B cell (primary cell): ENCODE measurements around the gene HTN3. TPM values are rescaled to one million over a fixed set of nuclear protein-coding genes. Genes with fewer than 3 reads are reported as not detected.

Experiments used
- ATAC-seq: fragments of 200-7000 bp; cut with Tn5 transposase; one replicate; pipeline ENCODE4 v1.10.0; 2021; ENCODE audit warnings: low read depth, mild to moderate bottlenecking, moderate number of reproducible peaks, moderate library complexity
- CTCF ChIA-PET: fragments of 350-600 bp; sonication (Branson Sonifier 250); formaldehyde crosslinking; loops from one replicate; lab custom pipeline; 2021; ENCODE audit warnings: antibody characterized with exemption, inconsistent platforms; lab: Charles Lee
- POLR2A ChIA-PET: fragments of 350-600 bp; sonication (Branson Sonifier 250); formaldehyde crosslinking; loops from one replicate; lab custom pipeline; 2021; ENCODE audit warnings: antibody characterized with exemption; lab: Charles Lee
- DNase-seq: peaks from one replicate; pipeline ENCODE4 v3.0.0; 2013
- H2AFZ ChIP-seq: 2 replicates; pipeline ENCODE4 v1.6.1; 2012; ENCODE audit warnings: mild to moderate bottlenecking, low read depth, low read length; ENCODE audit not compliant: insufficient read depth, poor library complexity, severe bottlenecking
- H3K27ac ChIP-seq, 2 donors: 1 replicate in 1 of 2; 2 replicates in 1 of 2; pipeline ENCODE4 v1.5.1; 2012 to 2013; ENCODE audit warnings: low read length in 2 of 2, mild to moderate bottlenecking in 2 of 2, moderate library complexity in 1 of 2
- H3K27me3 ChIP-seq, 4 experiments: fragments of 200-600 bp in 1 of 4; sonication (generic) in 1 of 4; replicated peaks in 1 of 4; 1 replicate in 2 of 4; 2 replicates in 2 of 4; pipeline versions ENCODE4 v1.6.1 to v1.7.0; 2013 to 2016; ENCODE audit warnings: low read length in 3 of 4, mild to moderate bottlenecking in 2 of 4, mixed read lengths in 1 of 4, moderate library complexity in 1 of 4; ENCODE audit not compliant: insufficient read depth in 4 of 4, control insufficient read depth in 3 of 4; ENCODE audit errors: control extremely low read depth in 1 of 4
- H3K36me3 ChIP-seq, 2 experiments: replicated peaks in 1 of 2; 1 replicate in 1 of 2; 2 replicates in 1 of 2; pipeline versions ENCODE4 v1.6.1 to v1.7.1; 2013; ENCODE audit warnings: low read length in 1 of 2; ENCODE audit not compliant: insufficient read depth in 2 of 2, control insufficient read depth in 1 of 2; ENCODE audit errors: control extremely low read depth in 1 of 2, extremely low read depth in 1 of 2
- H3K4me1 ChIP-seq, 2 donors: fragments of 200-600 bp in 1 of 2; sonication (generic) in 1 of 2; 1 replicate in 1 of 2; 2 replicates in 1 of 2; pipeline versions ENCODE4 v1.5.1 to v1.6.1; 2013 to 2017; ENCODE audit warnings: low read length in 2 of 2; ENCODE audit not compliant: control insufficient read depth in 2 of 2, insufficient read depth in 2 of 2
- H3K4me2 ChIP-seq: replicated peaks from 2 replicates; pipeline ENCODE3; 2012; ENCODE audit warnings: mild to moderate bottlenecking, low read depth, low read length; ENCODE audit not compliant: poor library complexity, severe bottlenecking
- H3K4me3 ChIP-seq, 5 experiments: fragments of 200-600 bp in 1 of 5; sonication (generic) in 1 of 5; 1 replicate in 3 of 5; 2 replicates in 2 of 5; pipeline versions ENCODE4 v1.5.1 to v1.7.0; 2011 to 2016; ENCODE audit warnings: low read length in 4 of 5, mild to moderate bottlenecking in 4 of 5, low read depth in 2 of 5, control low read depth in 1 of 5, moderate library complexity in 1 of 5; ENCODE audit not compliant: insufficient read depth in 1 of 5; ENCODE audit errors: control extremely low read depth in 1 of 5, extremely low read depth in 1 of 5
- H3K79me2 ChIP-seq: fragments of 200-600 bp; sonication (generic); one replicate; pipeline ENCODE4 v1.6.0; 2016; ENCODE audit warnings: low read length; ENCODE audit not compliant: control insufficient read depth, insufficient read depth
- H3K9ac ChIP-seq: fragments of 200-600 bp; sonication (generic); 2 replicates; pipeline ENCODE4 v1.6.1; 2017; ENCODE audit warnings: mild to moderate bottlenecking, low read length, moderate library complexity
- H3K9me3 ChIP-seq, 3 donors: one replicate each; pipeline versions ENCODE4 v1.6.1 to v1.7.1; 2013; ENCODE audit warnings: low read length in 2 of 3; ENCODE audit not compliant: control insufficient read depth in 2 of 3, insufficient read depth in 1 of 3; ENCODE audit errors: control extremely low read depth in 1 of 3
- H4K20me1 ChIP-seq: 2 replicates; pipeline ENCODE4 v1.6.0; 2012; ENCODE audit warnings: mild to moderate bottlenecking, low read length; ENCODE audit not compliant: insufficient read depth, control insufficient read depth, poor library complexity, severe bottlenecking
- H3K27ac Mint-ChIP-seq: one replicate; pipeline ENCODE4 v1.8.0; 2021; ENCODE audit warnings: mixed read lengths
- H3K27me3 Mint-ChIP-seq: one replicate; pipeline ENCODE4 v1.8.0; 2021; ENCODE audit warnings: mixed read lengths
- H3K4me1 Mint-ChIP-seq: one replicate; pipeline ENCODE4 v1.8.0; 2021; ENCODE audit warnings: mixed read lengths
- H3K4me3 Mint-ChIP-seq: one replicate; pipeline ENCODE4 v1.8.0; 2021; ENCODE audit warnings: mixed read lengths
- H3K9me3 Mint-ChIP-seq: one replicate; pipeline ENCODE4 v1.8.0; 2022; ENCODE audit warnings: mixed read lengths; ENCODE audit not compliant: insufficient read depth
- CTCF ChIP-seq: fragments of 200-600 bp; IDR thresholded peaks from one replicate; pipeline ENCODE4 v1.8.0; 2022; ENCODE audit warnings: antibody characterized with exemption, mild to moderate bottlenecking
- EZH2 ChIP-seq: IDR thresholded peaks from 2 replicates; pipeline ENCODE4 v1.6.1; 2012; ENCODE audit warnings: borderline replicate concordance, low read depth, mild to moderate bottlenecking, moderate library complexity, low read length; ENCODE audit not compliant: insufficient read depth, poor library complexity, severe bottlenecking
- WGBS: methylation state at CpG from one replicate; pipeline ENCODE4 v1.1.5; 2013; ENCODE audit warnings: missing lambda C conversion rate; ENCODE audit not compliant: insufficient coverage; 5-methylcytosine and 5-hydroxymethylcytosine counted together
- intact Hi-C: fragments of 100-400 bp; cut with micrococcal nuclease; formaldehyde crosslinking; loops from one replicate; pipeline ENCODE4 v1.10.0; 2022
- polyA plus RNA-seq: library from polyadenylated mRNA; depleted of rRNA; stranded (reverse); fragments of >200 nt; gene quantifications from 2 replicates; pipeline ENCODE4 v1.2.3, GENCODE V29; 2012
- total RNA-seq, 2 donors: library from RNA; stranded (reverse); fragments of 120-200 nt in 1 of 2; gene quantifications; 1 replicate in 1 of 2; 2 replicates in 1 of 2; pipeline versions ENCODE4 v1.2.3 to v1.2.4, GENCODE V29; 2013 to 2022

The HTN3 gene
- total and polyA plus RNA-seq, 2 donors (not counting 1 experiment from before 2014, with no cell fraction given): not detected

DNA sequence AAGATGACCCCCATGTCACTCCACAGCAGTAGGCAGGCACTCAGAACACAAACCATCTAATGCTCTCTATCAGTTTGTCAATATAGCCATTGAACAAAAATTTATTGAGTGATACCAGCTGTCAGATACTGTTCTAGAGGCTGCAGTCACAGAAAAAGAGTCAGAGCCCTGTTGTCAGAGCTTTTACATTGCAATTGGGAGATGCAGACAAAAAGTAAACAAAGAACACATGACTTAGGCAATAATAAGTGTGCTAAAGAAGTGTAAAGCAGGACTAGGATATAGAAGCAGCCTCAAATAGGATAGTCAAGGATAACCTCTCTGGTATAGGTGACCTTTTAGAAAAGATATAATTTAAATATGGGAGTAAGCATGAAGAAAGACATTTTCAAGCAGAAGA is 30.9 kb downstream of the HTN3 start:
- CTCF ChIA-PET: no interaction called here

DNA sequence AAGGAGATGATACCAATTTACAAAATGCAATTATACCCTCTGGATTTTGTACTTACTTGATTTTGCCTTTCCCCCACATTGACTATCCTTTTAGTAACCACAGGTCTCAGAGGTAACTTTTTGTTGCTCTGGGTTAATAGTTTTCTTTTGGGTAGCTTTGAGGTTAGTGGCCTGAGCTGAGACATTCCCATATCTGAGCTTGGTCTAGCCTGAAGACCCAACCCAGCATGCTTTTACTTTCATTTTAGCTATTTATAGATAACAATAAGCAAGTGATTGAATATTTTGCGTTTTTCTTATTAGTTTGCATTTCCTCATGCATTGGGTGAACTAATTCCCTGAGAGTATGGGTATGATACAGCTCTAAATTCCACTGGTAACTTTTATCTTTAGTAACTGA is 33.7 kb downstream of the HTN3 start:
- intact Hi-C loops: no loop called here

More for the DNA sequence above, 30.9 kb downstream of the HTN3 start:
- no peak overlapping the region for H3K4me2 ChIP-seq
- H3K79me2 ChIP-seq: no peaks in the 10 kb centered on the region
- ATAC-seq (no peak), DNase-seq (no peak)
- H3K9me3 Mint-ChIP-seq: peaks cover 2% of the 10 kb centered on the region
- H3K36me3 ChIP-seq: no peaks in the 10 kb centered on the region
- H3K4me1 Mint-ChIP-seq: no peaks in the 10 kb centered on the region
- no peaks in the 10 kb centered on the region for H3K9me3 ChIP-seq
- H2AFZ ChIP-seq: no peak overlapping the region
- no peaks in the 10 kb centered on the region for H3K4me1 ChIP-seq
- no peaks in the 10 kb centered on the region for H3K27me3 Mint-ChIP-seq
- H3K27ac Mint-ChIP-seq: no peak overlapping the region
- no peaks in the 10 kb centered on the region for H4K20me1 ChIP-seq
- H3K9ac ChIP-seq: no peak overlapping the region
- no peak overlapping the region for H3K27ac ChIP-seq
- H3K4me3 ChIP-seq: no peak overlapping the region
- H3K4me3 Mint-ChIP-seq: no peak overlapping the region
- TF ChIP-seq EZH2: no peak
- POLR2A ChIA-PET: no interaction called here
- no peaks in the 10 kb centered on the region for H3K27me3 ChIP-seq
- intact Hi-C loops: no loop called here

More for the DNA sequence above, 33.7 kb downstream of the HTN3 start:
- no peaks in the 10 kb centered on the region for H3K79me2 ChIP-seq
- Mint-ChIP-seq H3K27me3 (no peaks in the 10 kb centered on the region), H3K4me3 (no peak overlapping the region), H3K4me1 (no peaks in the 10 kb centered on the region), H3K27ac (no peak overlapping the region), H3K9me3 (no peaks in the 10 kb centered on the region)
- H3K9ac ChIP-seq: no peak overlapping the region
- no peak for DNase-seq
- ChIA-PET CTCF (no interaction called here), POLR2A (no interaction called here)
- no peaks in the 10 kb centered on the region for H3K36me3 ChIP-seq
- H3K9me3 ChIP-seq: no peaks in the 10 kb centered on the region
- ATAC-seq: no peak
- H2AFZ ChIP-seq: no peak overlapping the region
- H3K27ac ChIP-seq: no peak overlapping the region
- H4K20me1 ChIP-seq: no peaks in the 10 kb centered on the region
- H3K27me3 ChIP-seq: no peaks in the 10 kb centered on the region
- no peak for TF ChIP-seq CTCF
- TF ChIP-seq EZH2: no peak
- no peak overlapping the region for H3K4me2 ChIP-seq
- no CpG with 5 or more reads among the region's 1 CpG for WGBS
- no peaks in the 10 kb centered on the region for H3K4me1 ChIP-seq
- no peak overlapping the region for H3K4me3 ChIP-seq
